ENCODE measurements around the gene TMPRSS13.

- TF ChIP-seq, protein P1, sequence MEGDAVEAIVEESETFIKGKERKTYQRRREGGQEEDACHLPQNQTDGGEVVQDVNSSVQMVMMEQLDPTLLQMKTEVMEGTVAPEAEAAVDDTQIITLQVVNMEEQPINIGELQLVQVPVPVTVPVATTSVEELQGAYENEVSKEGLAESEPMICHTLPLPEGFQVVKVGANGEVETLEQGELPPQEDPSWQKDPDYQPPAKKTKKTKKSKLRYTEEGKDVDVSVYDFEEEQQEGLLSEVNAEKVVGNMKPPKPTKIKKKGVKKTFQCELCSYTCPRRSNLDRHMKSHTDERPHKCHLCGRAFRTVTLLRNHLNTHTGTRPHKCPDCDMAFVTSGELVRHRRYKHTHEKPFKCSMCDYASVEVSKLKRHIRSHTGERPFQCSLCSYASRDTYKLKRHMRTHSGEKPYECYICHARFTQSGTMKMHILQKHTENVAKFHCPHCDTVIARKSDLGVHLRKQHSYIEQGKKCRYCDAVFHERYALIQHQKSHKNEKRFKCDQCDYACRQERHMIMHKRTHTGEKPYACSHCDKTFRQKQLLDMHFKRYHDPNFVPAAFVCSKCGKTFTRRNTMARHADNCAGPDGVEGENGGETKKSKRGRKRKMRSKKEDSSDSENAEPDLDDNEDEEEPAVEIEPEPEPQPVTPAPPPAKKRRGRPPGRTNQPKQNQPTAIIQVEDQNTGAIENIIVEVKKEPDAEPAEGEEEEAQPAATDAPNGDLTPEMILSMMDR (IDR thresholded peaks at IDR 0.05), result no peak
- TF ChIP-seq POLR2A (IDR thresholded peaks at IDR 0.05), result no peak
Measured at GRCh38 chr11:117869604-117870003, 59.6 kb downstream of the TMPRSS13 start.

All from esophagus squamous epithelium (tissue), 4 donors.